Femur (tissue), 1 donor: ENCODE data around the gene MCRIP2.

ENCODE experiments used
- DNase-seq: peaks from one replicate; pipeline ENCODE4 v3.0.0-alpha.2; 2017

Gene MCRIP2

GRCh38 chr16:672371-672770, 30.7 kb downstream of the MCRIP2 start:
- DNase-seq = no peak

- DNase-seq = no peak
These were observed 31.2 kb downstream of the MCRIP2 start for GRCh38 chr16:672851-673250.

- no peak for DNase-seq
These were observed 31.9 kb downstream of the MCRIP2 start for GRCh38 chr16:673399-673991.

- no peak for DNase-seq
These were observed 32.7 kb downstream of the MCRIP2 start for GRCh38 chr16:674214-674881.

GRCh38 chr16:674968-675883, 33.6 kb downstream of the MCRIP2 start, which contains the start of gene RHBDL1:
RHBDL1 (plus strand) TSS chr16:675671; CDS start chr16:675791, 120 bp downstream.
- no peak for DNase-seq

GRCh38 chr16:675884-676564, 34.4 kb downstream of the MCRIP2 start:
- no peak for DNase-seq

- no peak for DNase-seq
These were observed 34.9 kb downstream of the MCRIP2 start for GRCh38 chr16:676565-676902.

GRCh38 chr16:676913-677312, 35.3 kb downstream of the MCRIP2 start:
- DNase-seq = no peak

GRCh38 chr16:677316-678190, 35.9 kb downstream of the MCRIP2 start:
- peak; percentile 26 for DNase-seq

GRCh38 chr16:678209-678857, 36.7 kb downstream of the MCRIP2 start:
- DNase-seq = peak; percentile 51

- DNase-seq = peak; percentile 85
These were observed 37.5 kb downstream of the MCRIP2 start for GRCh38 chr16:678858-679813.

GRCh38 chr16:679814-680624, 38.4 kb downstream of the MCRIP2 start, which contains the start of gene STUB1:
STUB1 (plus strand) TSS chr16:680410; CDS start chr16:680526, 116 bp downstream.
- peak; percentile 96 for DNase-seq

- no peak for DNase-seq
These were observed 39.0 kb downstream of the MCRIP2 start for GRCh38 chr16:680625-680945.

GRCh38 chr16:680967-681745, 39.5 kb downstream of the MCRIP2 start:
- DNase-seq = no peak

- no peak for DNase-seq
These were observed 40.3 kb downstream of the MCRIP2 start for GRCh38 chr16:681746-682427.

GRCh38 chr16:682493-683395, 41.1 kb downstream of the MCRIP2 start:
- DNase-seq = no peak
